ENCODE results near the gene TLK2.
"Not testable (repeated sequence)": the region's sequence is repeated elsewhere in the genome, so short reads cannot be mapped to it uniquely, and the experiment has no call there.

Gene TLK2

GRCh38 chr17:62478424-62478879 lies at the start of gene TLK2:
Gene TLK2 (plus strand): TSS chr17:62478825. CDS start chr17:62481126, 2,301 bp downstream.
- H3K36me3 ChIP-seq (ENCODE audit: control insufficient read depth, insufficient read depth, low read length) = no peaks in the 10 kb centered on the region
- H3K9me3 ChIP-seq (ENCODE audit: control insufficient read depth, insufficient read depth, low read length) = no peaks in the 10 kb centered on the region
- no CpG with 5 or more reads among the region's 59 CpGs for WGBS (ENCODE audit: insufficient coverage, insufficient read length)
- DNase-seq (ENCODE audit: low read depth, low spot score) = peak; percentile 35
- no peaks in the 10 kb centered on the region for H3K4me1 ChIP-seq (ENCODE audit: control insufficient read depth, insufficient read depth, low read length)
- no peaks in the 10 kb centered on the region for H3K27me3 ChIP-seq (ENCODE audit: control insufficient read depth, insufficient read depth, low read length)
- H3K4me3 ChIP-seq (ENCODE audit: low read length) = peak within 1 kb of the TSS; percentile 90
- no peak within 1 kb of the TSS for H3K27ac ChIP-seq (ENCODE audit: low read length)

DNA sequence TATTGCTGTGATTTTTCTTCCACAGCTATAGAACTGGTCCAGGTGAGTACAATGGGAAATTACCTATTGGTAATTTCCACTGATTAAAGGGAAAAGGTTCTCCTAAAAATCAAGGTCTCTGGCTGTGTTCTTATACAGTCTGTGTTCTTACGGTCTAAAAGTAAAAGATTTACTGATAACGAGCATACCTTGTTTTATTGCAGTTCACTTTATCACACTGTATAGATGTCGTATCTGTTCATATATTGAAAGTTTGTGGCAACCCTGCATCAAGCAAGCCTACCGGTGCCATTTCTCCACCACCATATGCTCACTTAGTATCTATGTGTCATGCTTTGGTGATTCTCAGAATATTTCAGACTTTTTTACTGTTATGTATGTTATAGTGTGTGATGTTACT lies 43.4 kb upstream of the TLK2 start:
- not testable (repeated sequence) for H3K4me3 ChIP-seq (ENCODE audit: low read length); H3K27ac ChIP-seq (ENCODE audit: low read length); H3K4me1 ChIP-seq (ENCODE audit: control insufficient read depth, insufficient read depth, low read length); H3K27me3 ChIP-seq (ENCODE audit: control insufficient read depth, insufficient read depth, low read length); H3K36me3 ChIP-seq (ENCODE audit: control insufficient read depth, insufficient read depth, low read length); H3K9me3 ChIP-seq (ENCODE audit: control insufficient read depth, insufficient read depth, low read length); DNase-seq (ENCODE audit: low read depth, low spot score)
- no CpG with 5 or more reads among the region's 4 CpGs for WGBS (ENCODE audit: insufficient coverage, insufficient read length)

GRCh38 chr17:62441181-62441580 lies 37.4 kb upstream of the TLK2 start:
- H3K9me3 ChIP-seq (ENCODE audit: control insufficient read depth, insufficient read depth, low read length); DNase-seq (ENCODE audit: low read depth, low spot score); H3K36me3 ChIP-seq (ENCODE audit: control insufficient read depth, insufficient read depth, low read length); H3K27ac ChIP-seq (ENCODE audit: low read length); H3K4me1 ChIP-seq (ENCODE audit: control insufficient read depth, insufficient read depth, low read length); H3K27me3 ChIP-seq (ENCODE audit: control insufficient read depth, insufficient read depth, low read length); H3K4me3 ChIP-seq (ENCODE audit: low read length): not testable (repeated sequence)
- no CpG with 5 or more reads among the region's 6 CpGs for WGBS (ENCODE audit: insufficient coverage, insufficient read length)

GRCh38 chr17:62444063-62444462 lies 34.6 kb upstream of the TLK2 start:
- no peak for DNase-seq (ENCODE audit: low read depth, low spot score)
- no CpG with 5 or more reads among the region's 4 CpGs for WGBS (ENCODE audit: insufficient coverage, insufficient read length)
- H3K4me1 ChIP-seq (ENCODE audit: control insufficient read depth, insufficient read depth, low read length) = no peaks in the 10 kb centered on the region
- H3K36me3 ChIP-seq (ENCODE audit: control insufficient read depth, insufficient read depth, low read length) = peaks cover 19% of the 10 kb centered on the region
- H3K27ac ChIP-seq (ENCODE audit: low read length) = no peak overlapping the region
- no peak overlapping the region for H3K4me3 ChIP-seq (ENCODE audit: low read length)
- H3K27me3 ChIP-seq (ENCODE audit: control insufficient read depth, insufficient read depth, low read length) = no peaks in the 10 kb centered on the region
- no peaks in the 10 kb centered on the region for H3K9me3 ChIP-seq (ENCODE audit: control insufficient read depth, insufficient read depth, low read length)

DNA sequence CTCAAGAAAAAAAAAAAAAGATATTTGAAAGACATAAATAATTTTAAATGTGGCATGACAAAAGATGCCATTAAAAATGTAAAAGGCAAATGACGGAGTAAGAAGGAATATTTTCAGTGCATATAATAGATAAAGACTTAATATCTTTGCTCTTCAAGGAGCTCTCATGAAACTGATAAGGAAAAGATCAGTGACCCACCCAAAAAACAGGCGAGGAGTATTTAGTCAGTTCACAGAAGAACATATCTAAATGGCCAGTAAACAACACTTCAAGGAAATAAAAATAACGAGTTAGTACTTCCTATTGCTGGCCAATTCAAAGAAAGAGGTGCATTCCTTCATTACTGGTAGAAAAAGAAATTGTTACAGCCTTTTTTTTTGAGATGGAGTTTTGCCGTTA lies 32.8 kb upstream of the TLK2 start:
- no CpG with 5 or more reads among the region's 4 CpGs for WGBS (ENCODE audit: insufficient coverage, insufficient read length)
- H3K4me1 ChIP-seq (ENCODE audit: control insufficient read depth, insufficient read depth, low read length); H3K27ac ChIP-seq (ENCODE audit: low read length); DNase-seq (ENCODE audit: low read depth, low spot score); H3K4me3 ChIP-seq (ENCODE audit: low read length); H3K9me3 ChIP-seq (ENCODE audit: control insufficient read depth, insufficient read depth, low read length); H3K27me3 ChIP-seq (ENCODE audit: control insufficient read depth, insufficient read depth, low read length): not testable (repeated sequence)
- peaks cover 19% of the 10 kb centered on the region for H3K36me3 ChIP-seq (ENCODE audit: control insufficient read depth, insufficient read depth, low read length)

GRCh38 chr17:62452195-62452594 lies 26.4 kb upstream of the TLK2 start:
- not testable (repeated sequence) for H3K36me3 ChIP-seq (ENCODE audit: control insufficient read depth, insufficient read depth, low read length); H3K27ac ChIP-seq (ENCODE audit: low read length); H3K9me3 ChIP-seq (ENCODE audit: control insufficient read depth, insufficient read depth, low read length); H3K4me3 ChIP-seq (ENCODE audit: low read length); H3K4me1 ChIP-seq (ENCODE audit: control insufficient read depth, insufficient read depth, low read length); H3K27me3 ChIP-seq (ENCODE audit: control insufficient read depth, insufficient read depth, low read length); DNase-seq (ENCODE audit: low read depth, low spot score)
- no CpG with 5 or more reads among the region's 4 CpGs for WGBS (ENCODE audit: insufficient coverage, insufficient read length)

DNA sequence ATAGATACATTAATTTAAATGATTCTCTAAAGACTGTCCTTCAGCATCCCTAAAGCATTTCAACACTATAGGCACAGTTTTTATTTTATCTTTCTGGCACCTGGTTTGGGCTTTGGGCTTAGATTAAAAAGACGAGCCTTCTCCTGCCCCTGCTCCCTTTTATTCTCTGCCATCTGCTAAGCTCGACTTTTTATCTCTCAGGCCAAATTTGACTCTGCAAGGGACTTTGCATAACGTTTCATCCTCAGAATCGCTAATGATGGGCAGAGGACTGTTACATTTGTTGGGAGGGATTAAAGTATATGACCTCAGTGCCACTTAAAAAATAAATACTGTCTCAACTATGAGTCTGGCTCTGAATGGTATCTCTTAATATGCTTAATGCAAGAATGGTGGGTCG lies 25.6 kb upstream of the TLK2 start:
- DNase-seq (ENCODE audit: low read depth, low spot score); H3K4me3 ChIP-seq (ENCODE audit: low read length); H3K36me3 ChIP-seq (ENCODE audit: control insufficient read depth, insufficient read depth, low read length); H3K4me1 ChIP-seq (ENCODE audit: control insufficient read depth, insufficient read depth, low read length); H3K27ac ChIP-seq (ENCODE audit: low read length); H3K9me3 ChIP-seq (ENCODE audit: control insufficient read depth, insufficient read depth, low read length); H3K27me3 ChIP-seq (ENCODE audit: control insufficient read depth, insufficient read depth, low read length): not testable (repeated sequence)
- no CpG with 5 or more reads among the region's 5 CpGs for WGBS (ENCODE audit: insufficient coverage, insufficient read length)

GRCh38 chr17:62453656-62454055 lies 25.0 kb upstream of the TLK2 start:
- not testable (repeated sequence) for H3K27ac ChIP-seq (ENCODE audit: low read length); H3K4me3 ChIP-seq (ENCODE audit: low read length)

DNA sequence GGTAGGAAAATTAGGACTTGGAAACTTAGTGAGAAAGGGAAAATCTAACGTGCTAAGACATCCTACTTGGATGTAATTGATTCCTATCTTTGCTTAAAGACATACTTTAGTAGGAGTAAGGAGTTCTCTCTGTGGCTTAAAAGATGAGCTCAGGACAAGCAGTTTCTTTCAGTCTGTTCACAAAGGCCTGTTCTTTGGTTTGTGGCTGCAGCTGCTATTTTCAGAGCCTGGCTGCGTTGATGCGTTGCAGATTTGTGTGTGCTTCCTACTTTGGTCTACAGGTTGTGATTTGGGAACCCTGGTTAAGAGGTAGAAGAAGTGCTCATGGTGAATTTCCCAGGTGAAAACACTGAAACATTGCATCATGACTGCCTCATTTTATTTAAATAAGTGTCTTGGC lies 24.5 kb upstream of the TLK2 start:
- H3K9me3 ChIP-seq (ENCODE audit: control insufficient read depth, insufficient read depth, low read length); H3K36me3 ChIP-seq (ENCODE audit: control insufficient read depth, insufficient read depth, low read length); H3K4me1 ChIP-seq (ENCODE audit: control insufficient read depth, insufficient read depth, low read length); H3K27me3 ChIP-seq (ENCODE audit: control insufficient read depth, insufficient read depth, low read length); H3K27ac ChIP-seq (ENCODE audit: low read length); DNase-seq (ENCODE audit: low read depth, low spot score); H3K4me3 ChIP-seq (ENCODE audit: low read length): not testable (repeated sequence)
- WGBS (ENCODE audit: insufficient coverage, insufficient read length) = no CpG with 5 or more reads among the region's 3 CpGs

More at GRCh38 chr17:62453656-62454055, 25.0 kb upstream of the TLK2 start:
- not testable (repeated sequence) for H3K9me3 ChIP-seq (ENCODE audit: control insufficient read depth, insufficient read depth, low read length); H3K36me3 ChIP-seq (ENCODE audit: control insufficient read depth, insufficient read depth, low read length); DNase-seq (ENCODE audit: low read depth, low spot score); H3K4me1 ChIP-seq (ENCODE audit: control insufficient read depth, insufficient read depth, low read length); H3K27me3 ChIP-seq (ENCODE audit: control insufficient read depth, insufficient read depth, low read length)
- WGBS (ENCODE audit: insufficient coverage, insufficient read length) = no CpG with 5 or more reads among the region's 4 CpGs

DNA sequence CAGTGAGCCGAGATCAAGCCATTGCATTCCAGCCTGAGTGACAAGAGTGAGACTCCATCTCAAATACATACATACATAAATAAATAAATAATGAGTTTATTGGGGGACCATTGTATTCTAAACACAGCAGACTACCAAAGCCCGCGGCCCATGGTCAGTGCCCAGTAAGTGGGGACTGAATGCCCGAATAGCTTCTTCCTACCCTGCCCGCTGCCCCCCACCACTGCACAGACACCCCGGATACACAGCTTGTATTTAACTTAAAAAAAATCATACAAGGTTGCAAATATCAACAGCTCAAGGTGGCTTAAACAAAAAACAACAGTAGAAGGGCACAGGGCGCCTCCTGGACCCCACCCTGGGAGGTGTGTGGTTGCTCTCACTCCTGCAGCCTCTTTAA lies 22.6 kb upstream of the TLK2 start:
- Histone ChIP-seq H3K36me3 (ENCODE audit: control insufficient read depth, insufficient read depth, low read length) (no peaks in the 10 kb centered on the region), H3K27ac (ENCODE audit: low read length) (no peak overlapping the region), H3K27me3 (ENCODE audit: control insufficient read depth, insufficient read depth, low read length) (no peaks in the 10 kb centered on the region), H3K4me3 (ENCODE audit: low read length) (no peak overlapping the region), H3K9me3 (ENCODE audit: control insufficient read depth, insufficient read depth, low read length) (no peaks in the 10 kb centered on the region), H3K4me1 (ENCODE audit: control insufficient read depth, insufficient read depth, low read length) (no peaks in the 10 kb centered on the region)
- DNase-seq (ENCODE audit: low read depth, low spot score) = no peak
- WGBS (ENCODE audit: insufficient coverage, insufficient read length) = no CpG with 5 or more reads among the region's 7 CpGs

GRCh38 chr17:62458483-62458882 lies 20.1 kb upstream of the TLK2 start:
- no CpG with 5 or more reads among the region's 10 CpGs for WGBS (ENCODE audit: insufficient coverage, insufficient read length)
- not testable (repeated sequence) for H3K4me3 ChIP-seq (ENCODE audit: low read length); H3K27me3 ChIP-seq (ENCODE audit: control insufficient read depth, insufficient read depth, low read length); H3K27ac ChIP-seq (ENCODE audit: low read length); H3K36me3 ChIP-seq (ENCODE audit: control insufficient read depth, insufficient read depth, low read length); H3K4me1 ChIP-seq (ENCODE audit: control insufficient read depth, insufficient read depth, low read length); DNase-seq (ENCODE audit: low read depth, low spot score); H3K9me3 ChIP-seq (ENCODE audit: control insufficient read depth, insufficient read depth, low read length)
